Measurements from ENCODE around the gene KIF18B. TPM values are rescaled to one million over a fixed set of nuclear protein-coding genes. Genes with fewer than 3 reads are reported as not detected.

Gene KIF18B
- total RNA-seq, 2 experiments from 2014 or later: 42.2 to 126 TPM

DNA sequence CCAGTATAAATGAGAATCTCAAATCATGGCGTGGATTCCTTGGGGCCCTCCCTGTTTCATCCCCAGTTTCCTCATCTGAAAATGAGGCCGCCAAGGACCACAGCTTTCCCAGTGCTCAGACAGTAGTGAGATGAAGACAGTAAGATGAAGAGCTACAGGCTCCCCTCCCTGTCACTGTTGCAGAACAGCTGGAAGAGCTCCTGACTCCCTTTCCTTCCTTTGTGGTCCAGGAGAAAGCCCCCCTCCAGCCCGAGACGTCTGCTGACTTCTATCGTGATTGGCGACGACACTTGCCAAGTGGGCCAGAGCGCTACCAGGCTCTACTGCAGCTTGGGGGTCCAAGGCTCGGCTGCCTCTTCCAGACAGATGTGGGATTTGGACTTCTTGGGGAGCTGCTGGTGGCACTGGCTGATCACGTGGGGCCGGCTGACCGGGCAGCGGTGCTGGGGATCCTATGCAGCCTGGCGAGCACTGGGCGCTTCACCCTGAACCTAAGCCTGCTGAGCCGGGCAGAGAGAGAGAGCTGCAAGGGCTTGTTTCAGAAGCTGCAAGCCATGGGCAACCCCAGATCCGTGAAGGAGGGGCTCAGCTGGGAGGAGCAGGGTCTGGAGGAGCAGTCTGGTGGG lies 45.3 kb downstream of the KIF18B start:
- ChIA-PET POLR2A (interaction anchor here (0.6 kb wide), 2 partner anchors 9 to 161 kb away, joined by 3 read pairs; no protein-coding TSS in a partner anchor), CTCF (ENCODE audit: unreplicated experiment) (interaction anchor here (0.7 kb wide), 1 partner anchor 216 kb away, joined by 4 read pairs; no protein-coding TSS in a partner anchor)
- Histone ChIP-seq H4K20me1 (ENCODE audit: insufficient read depth, low read length) (0 out of 2 replicates have a peak, but pooled peaks cover 7% of the 10 kb centered on the region), H3K27ac (ENCODE audit: low read depth, low read length, poor library complexity, severe bottlenecking) (no peak overlapping the region), H3K4me1 (ENCODE audit: insufficient read depth, low read length, poor library complexity, severe bottlenecking) (peaks cover 18% of the 10 kb centered on the region), H3K79me2 (ENCODE audit: insufficient read depth, low read depth, low read length) (peaks cover 19% of the 10 kb centered on the region), H3K36me3 (ENCODE audit: insufficient read depth, low read length) (no peaks in the 10 kb centered on the region), H3K4me3 (ENCODE audit: low read depth, low read length, poor library complexity, severe bottlenecking) (no peak overlapping the region), H3K9me3 (ENCODE audit: low read length) (no peaks in the 10 kb centered on the region), H3K9me2 (ENCODE audit: insufficient read depth, low read length) (no peaks in the 10 kb centered on the region), H3K4me2 (ENCODE audit: low read length) (no peak overlapping the region), H2AFZ (ENCODE audit: low read length) (no peak overlapping the region)
- intact Hi-C loops (cut with micrococcal nuclease; ENCODE audit: unreplicated experiment): no loop called here
- no TSS peak for BruUV-seq (replicated peaks)
- no peak for DNase-seq (ENCODE audit: low spot score)
- no peak for TF ChIP-seq EZH2phosphoT487 (IDR thresholded peaks at IDR 0.05; ENCODE audit: borderline replicate concordance, low read depth, low read length)
- TF ChIP-seq, protein P1, sequence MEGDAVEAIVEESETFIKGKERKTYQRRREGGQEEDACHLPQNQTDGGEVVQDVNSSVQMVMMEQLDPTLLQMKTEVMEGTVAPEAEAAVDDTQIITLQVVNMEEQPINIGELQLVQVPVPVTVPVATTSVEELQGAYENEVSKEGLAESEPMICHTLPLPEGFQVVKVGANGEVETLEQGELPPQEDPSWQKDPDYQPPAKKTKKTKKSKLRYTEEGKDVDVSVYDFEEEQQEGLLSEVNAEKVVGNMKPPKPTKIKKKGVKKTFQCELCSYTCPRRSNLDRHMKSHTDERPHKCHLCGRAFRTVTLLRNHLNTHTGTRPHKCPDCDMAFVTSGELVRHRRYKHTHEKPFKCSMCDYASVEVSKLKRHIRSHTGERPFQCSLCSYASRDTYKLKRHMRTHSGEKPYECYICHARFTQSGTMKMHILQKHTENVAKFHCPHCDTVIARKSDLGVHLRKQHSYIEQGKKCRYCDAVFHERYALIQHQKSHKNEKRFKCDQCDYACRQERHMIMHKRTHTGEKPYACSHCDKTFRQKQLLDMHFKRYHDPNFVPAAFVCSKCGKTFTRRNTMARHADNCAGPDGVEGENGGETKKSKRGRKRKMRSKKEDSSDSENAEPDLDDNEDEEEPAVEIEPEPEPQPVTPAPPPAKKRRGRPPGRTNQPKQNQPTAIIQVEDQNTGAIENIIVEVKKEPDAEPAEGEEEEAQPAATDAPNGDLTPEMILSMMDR (conservative IDR thresholded peaks at IDR 0.05; ENCODE audit: low read length): no peak

DNA sequence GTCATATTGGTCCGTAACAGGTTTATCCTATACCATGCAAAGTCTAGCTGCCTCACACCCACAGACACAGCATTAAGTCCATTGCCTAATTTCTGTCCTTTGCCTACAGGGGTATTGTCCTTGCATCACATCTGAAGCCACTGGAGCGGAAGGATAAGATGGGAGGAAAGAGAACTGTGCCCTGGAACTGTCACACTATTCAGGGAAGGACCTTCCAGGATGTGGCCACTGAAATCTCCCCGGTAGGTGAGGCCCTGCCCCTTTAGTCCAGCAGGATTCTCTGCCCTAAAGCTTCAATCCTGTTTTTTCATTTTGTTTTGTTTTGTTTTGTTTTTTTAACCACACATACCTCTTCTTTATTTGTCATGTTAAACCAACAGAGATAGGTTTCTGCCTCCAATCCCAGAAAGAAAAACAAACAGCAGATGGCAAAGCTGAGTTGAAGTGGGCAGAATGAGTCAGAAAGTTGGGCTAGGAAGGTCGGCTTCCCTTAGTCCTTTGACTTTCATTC lies 46.1 kb downstream of the KIF18B start:
- Histone ChIP-seq H3K4me3 (ENCODE audit: low read depth, low read length, poor library complexity, severe bottlenecking) (no peak overlapping the region), H2AFZ (ENCODE audit: low read length) (no peak overlapping the region), H4K20me1 (ENCODE audit: insufficient read depth, low read length) (0 out of 2 replicates have a peak, but pooled peaks cover 7% of the 10 kb centered on the region), H3K9me2 (ENCODE audit: insufficient read depth, low read length) (no peaks in the 10 kb centered on the region), H3K9me3 (ENCODE audit: low read length) (no peaks in the 10 kb centered on the region), H3K36me3 (ENCODE audit: insufficient read depth, low read length) (no peaks in the 10 kb centered on the region), H3K4me1 (ENCODE audit: insufficient read depth, low read length, poor library complexity, severe bottlenecking) (peaks cover 18% of the 10 kb centered on the region), H3K4me2 (ENCODE audit: low read length) (no peak overlapping the region), H3K79me2 (ENCODE audit: insufficient read depth, low read depth, low read length) (peaks cover 27% of the 10 kb centered on the region), H3K27ac (ENCODE audit: low read depth, low read length, poor library complexity, severe bottlenecking) (no peak overlapping the region)
- TF ChIP-seq EZH2phosphoT487 (IDR thresholded peaks at IDR 0.05; ENCODE audit: borderline replicate concordance, low read depth, low read length): no peak
- TF ChIP-seq, protein P1 (conservative IDR thresholded peaks at IDR 0.05; ENCODE audit: low read length): 0 out of 2 replicates have a peak, but pooled peaks have one; percentile 12
- intact Hi-C loops (cut with micrococcal nuclease; ENCODE audit: unreplicated experiment): no loop called here
- ChIA-PET POLR2A (interaction anchor here (0.6 kb wide), 1 partner anchor 8 kb away, joined by 3 read pairs; no protein-coding TSS in a partner anchor), CTCF (ENCODE audit: unreplicated experiment) (interaction anchor here (0.7 kb wide), 1 partner anchor 217 kb away, joined by 4 read pairs; no protein-coding TSS in a partner anchor)
- no peak for DNase-seq (ENCODE audit: low spot score)
- BruUV-seq (replicated peaks): no TSS peak

DNA sequence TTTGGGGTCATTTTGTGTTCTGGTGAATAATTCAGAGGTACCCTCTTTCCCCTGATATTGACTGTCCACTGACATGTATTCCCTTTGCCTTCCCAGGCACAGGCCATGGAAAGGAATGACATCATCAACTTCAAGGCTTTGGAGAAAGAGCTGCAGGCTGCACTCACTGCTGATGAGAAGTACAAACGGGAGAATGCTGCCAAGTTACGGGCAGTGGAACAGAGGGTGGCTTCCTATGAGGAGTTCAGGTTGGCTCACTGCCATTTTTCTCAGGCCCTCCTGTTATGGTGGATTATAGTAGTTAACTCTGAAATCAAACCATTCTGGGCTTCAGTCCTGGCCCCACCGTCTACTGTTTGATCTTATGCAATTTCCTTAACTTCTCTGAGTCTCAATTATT lies 46.7 kb downstream of the KIF18B start:
- Histone ChIP-seq H3K4me3 (ENCODE audit: low read depth, low read length, poor library complexity, severe bottlenecking) (no peak overlapping the region), H2AFZ (ENCODE audit: low read length) (no peak overlapping the region), H4K20me1 (ENCODE audit: insufficient read depth, low read length) (0 out of 2 replicates have a peak, but pooled peaks cover 7% of the 10 kb centered on the region), H3K4me2 (ENCODE audit: low read length) (no peak overlapping the region), H3K4me1 (ENCODE audit: insufficient read depth, low read length, poor library complexity, severe bottlenecking) (peaks cover 18% of the 10 kb centered on the region), H3K36me3 (ENCODE audit: insufficient read depth, low read length) (peaks cover 4% of the 10 kb centered on the region), H3K79me2 (ENCODE audit: insufficient read depth, low read depth, low read length) (peaks cover 33% of the 10 kb centered on the region), H3K9me3 (ENCODE audit: low read length) (no peaks in the 10 kb centered on the region), H3K9me2 (ENCODE audit: insufficient read depth, low read length) (no peaks in the 10 kb centered on the region), H3K27ac (ENCODE audit: low read depth, low read length, poor library complexity, severe bottlenecking) (no peak overlapping the region)
- BruUV-seq (replicated peaks): no TSS peak
- intact Hi-C loops (cut with micrococcal nuclease; ENCODE audit: unreplicated experiment): no loop called here
- CTCF ChIA-PET (ENCODE audit: unreplicated experiment): interaction anchor here (1.1 kb wide), 1 partner anchor 20 kb away, joined by 3 read pairs; no protein-coding TSS in a partner anchor
- DNase-seq (ENCODE audit: low spot score): no peak
- POLR2A ChIA-PET: no interaction called here
- TF ChIP-seq EZH2phosphoT487 (IDR thresholded peaks at IDR 0.05; ENCODE audit: borderline replicate concordance, low read depth, low read length): no peak
- TF ChIP-seq, protein P1 (conservative IDR thresholded peaks at IDR 0.05; ENCODE audit: low read length): no peak

All from OCI-LY7 (cell line).